SIG-M5 treated with dmso at 0.1 percent for 504 hours (cell line): Measurements from ENCODE around the gene FKBP15.
"Not testable (repeated sequence)": the region's sequence is repeated elsewhere in the genome, so short reads cannot be mapped to it uniquely, and the experiment has no call there.

Experiments
- DNase-seq: peaks from one replicate; lab custom pipeline; 2025; ENCODE audit not compliant: unreplicated experiment; lab: John Stamatoyannopoulos, UW

Gene FKBP15, protein sequence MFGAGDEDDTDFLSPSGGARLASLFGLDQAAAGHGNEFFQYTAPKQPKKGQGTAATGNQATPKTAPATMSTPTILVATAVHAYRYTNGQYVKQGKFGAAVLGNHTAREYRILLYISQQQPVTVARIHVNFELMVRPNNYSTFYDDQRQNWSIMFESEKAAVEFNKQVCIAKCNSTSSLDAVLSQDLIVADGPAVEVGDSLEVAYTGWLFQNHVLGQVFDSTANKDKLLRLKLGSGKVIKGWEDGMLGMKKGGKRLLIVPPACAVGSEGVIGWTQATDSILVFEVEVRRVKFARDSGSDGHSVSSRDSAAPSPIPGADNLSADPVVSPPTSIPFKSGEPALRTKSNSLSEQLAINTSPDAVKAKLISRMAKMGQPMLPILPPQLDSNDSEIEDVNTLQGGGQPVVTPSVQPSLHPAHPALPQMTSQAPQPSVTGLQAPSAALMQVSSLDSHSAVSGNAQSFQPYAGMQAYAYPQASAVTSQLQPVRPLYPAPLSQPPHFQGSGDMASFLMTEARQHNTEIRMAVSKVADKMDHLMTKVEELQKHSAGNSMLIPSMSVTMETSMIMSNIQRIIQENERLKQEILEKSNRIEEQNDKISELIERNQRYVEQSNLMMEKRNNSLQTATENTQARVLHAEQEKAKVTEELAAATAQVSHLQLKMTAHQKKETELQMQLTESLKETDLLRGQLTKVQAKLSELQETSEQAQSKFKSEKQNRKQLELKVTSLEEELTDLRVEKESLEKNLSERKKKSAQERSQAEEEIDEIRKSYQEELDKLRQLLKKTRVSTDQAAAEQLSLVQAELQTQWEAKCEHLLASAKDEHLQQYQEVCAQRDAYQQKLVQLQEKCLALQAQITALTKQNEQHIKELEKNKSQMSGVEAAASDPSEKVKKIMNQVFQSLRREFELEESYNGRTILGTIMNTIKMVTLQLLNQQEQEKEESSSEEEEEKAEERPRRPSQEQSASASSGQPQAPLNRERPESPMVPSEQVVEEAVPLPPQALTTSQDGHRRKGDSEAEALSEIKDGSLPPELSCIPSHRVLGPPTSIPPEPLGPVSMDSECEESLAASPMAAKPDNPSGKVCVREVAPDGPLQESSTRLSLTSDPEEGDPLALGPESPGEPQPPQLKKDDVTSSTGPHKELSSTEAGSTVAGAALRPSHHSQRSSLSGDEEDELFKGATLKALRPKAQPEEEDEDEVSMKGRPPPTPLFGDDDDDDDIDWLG

DNA sequence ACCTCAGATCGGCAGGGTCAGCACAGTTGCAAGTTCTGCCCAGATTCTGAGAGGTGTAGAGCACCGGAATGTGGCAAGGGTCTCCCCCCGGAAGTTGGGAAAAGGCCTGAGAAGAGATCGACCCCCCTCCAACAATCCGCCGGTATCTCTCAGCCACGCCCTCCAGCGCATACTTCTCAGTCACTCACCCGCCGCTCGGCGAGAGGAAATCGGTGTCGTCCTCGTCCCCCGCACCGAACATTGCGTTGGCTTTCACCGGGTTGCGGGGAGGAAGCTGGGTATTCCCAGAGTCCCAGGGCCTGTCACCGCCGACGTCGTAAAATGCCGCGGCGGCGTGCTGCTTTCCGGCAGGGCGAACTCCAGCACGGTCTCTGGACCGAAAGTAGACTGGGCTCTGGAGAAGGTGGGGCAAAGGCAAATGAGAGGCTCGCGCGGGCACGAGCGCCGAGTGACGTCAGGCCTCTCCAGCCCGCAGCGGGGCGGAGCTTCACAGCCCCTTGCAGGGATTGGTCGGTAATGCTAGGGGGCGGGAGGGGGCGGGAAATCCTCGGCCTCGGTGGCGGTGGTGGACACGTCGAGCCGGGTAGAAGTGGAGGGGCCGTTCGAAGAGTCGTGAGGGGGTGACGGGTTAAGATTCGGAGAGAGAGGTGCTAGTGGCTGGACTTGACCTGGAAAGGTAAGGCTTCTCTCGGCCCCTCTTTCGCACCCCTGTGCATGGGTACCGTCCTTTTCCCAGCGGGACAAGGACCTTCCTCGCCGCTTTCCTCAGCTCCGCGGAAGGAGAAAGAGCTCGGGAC lies at the start of gene FKBP15, which contains the start of gene SLC31A1:
TSS of gene FKBP15 (minus strand) at position 275 of the 797 bp plus-strand sequence. CDS start at position 241, 34 bp downstream.
TSS of gene SLC31A1 (plus strand) at position 542 of the 797 bp plus-strand sequence. CDS start 34,605 bp downstream, outside the sequence.
- peak; percentile 97 for DNase-seq

DNA sequence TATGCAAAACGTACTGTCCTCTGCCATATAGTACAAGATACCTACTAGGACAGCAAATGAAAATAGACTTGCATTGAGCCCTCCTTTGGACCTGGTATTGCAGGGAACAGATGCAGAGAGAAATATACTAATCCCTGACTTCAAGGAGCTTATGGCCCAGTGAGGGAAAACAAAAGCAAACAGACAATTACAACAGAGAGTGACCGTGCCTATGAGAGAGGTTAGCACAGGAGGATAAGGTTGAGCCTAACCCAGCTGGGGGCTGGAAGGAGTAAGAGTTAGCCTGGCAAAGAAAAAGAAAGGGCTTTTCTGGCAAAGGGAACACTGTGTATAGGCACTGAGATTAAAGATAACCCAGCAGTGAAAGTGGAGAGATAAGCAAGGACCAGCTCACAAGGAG lies 48.8 kb upstream of the FKBP15 start:
- no peak for DNase-seq

DNA sequence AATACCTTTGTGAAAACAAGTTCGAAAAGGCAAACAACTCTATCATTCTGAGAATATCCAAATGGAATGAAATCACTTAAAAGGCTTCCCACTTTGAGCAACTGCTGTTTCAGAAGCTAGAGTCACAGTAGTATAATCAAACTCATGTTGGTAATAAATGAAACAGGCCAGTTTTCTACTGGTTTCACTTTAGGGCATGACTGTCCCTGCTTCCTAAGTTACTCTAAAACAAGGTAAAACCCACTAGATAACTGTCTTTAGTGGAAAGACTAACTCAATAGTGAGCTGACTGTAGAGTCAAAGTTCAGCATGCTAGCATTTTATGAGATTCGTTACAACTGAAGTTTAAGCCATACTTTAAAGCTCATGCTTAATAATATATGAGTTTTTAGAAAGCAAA lies 48.3 kb upstream of the FKBP15 start:
- no peak for DNase-seq

DNA sequence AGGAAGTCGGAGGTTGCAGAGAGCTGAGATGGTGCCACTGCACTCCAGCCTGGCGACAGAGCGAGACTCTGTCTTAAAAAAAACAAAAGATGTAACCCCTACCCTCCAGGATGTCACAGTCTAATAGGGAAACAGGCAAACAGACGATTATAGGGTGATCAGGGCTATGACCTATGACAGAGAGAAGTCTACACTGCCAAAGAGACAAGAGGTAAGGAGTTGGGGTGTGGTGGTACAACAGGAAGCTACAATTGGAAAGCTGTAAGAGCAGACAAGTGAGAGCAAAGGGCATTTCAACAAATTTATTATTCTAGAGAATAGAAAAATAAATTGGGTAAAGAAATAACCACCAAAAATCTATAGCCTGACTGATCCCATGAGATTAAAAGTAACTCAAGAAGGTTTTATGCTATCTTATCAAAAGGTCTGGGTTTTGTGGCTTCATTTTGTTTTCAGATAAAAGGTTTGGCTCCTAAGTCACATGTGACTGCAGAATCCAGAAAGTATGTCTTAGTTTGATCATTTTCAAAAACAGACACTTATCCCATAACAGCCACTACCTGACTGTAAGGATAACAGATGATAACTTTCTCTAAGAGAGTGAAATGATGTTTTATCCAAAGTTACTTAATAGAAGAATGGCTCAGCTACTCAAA lies 47.0 kb upstream of the FKBP15 start:
- no peak for DNase-seq

DNA sequence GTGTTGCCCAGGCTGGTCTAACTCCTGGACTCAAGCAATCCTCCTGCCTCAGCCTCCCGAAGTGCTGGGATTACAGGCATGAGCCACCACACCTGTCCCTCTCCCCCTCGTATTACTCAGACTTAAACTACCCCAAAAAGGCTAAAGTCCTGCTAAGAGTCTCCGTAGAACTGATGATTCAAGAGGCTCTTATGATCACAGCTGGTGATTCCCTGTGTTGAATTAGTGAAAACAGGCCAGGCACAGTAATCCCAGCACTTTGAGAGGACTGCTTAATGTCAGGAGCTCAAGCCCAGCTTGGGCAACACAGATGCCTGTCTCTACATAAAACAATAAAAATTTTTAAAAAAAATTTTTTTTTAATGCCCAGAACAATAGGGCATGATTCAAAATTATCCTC lies 45.1 kb upstream of the FKBP15 start:
- no peak for DNase-seq

DNA sequence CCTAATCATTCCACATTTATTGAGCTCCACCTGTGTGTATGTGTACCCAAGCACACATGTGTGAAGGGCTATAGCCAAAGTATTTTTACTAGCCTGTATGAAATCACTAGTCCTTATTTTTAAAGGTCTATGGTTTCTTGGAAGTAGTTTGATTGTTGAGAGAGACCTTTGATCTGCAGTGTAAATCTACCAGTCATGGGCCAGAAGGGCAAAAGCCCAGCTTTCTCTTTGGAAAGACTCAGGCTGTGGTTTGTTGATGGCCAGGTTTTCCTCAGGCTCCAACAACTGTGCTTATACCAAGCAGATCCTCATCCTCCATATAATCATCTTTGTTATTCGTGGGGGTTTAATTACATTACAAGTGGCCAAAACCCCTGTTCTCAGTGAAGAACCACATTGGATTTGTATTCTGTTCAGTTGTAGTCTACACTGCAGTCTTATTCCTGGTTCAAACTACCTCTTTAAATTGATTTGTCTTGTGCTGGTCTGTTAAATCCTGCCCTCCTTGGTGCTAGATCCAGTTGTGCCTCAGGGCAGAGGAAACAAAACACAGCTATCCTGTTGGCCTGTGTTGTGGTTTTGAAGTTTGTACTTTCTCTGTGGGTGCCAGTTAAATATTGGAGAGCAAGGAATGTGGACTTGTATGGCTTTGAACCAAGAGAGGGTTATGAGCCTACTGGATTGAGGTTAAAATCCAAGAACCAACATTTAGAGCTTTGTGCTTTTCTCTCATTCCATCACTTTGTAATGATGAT lies 41.0 kb upstream of the FKBP15 start:
- DNase-seq: no peak

DNA sequence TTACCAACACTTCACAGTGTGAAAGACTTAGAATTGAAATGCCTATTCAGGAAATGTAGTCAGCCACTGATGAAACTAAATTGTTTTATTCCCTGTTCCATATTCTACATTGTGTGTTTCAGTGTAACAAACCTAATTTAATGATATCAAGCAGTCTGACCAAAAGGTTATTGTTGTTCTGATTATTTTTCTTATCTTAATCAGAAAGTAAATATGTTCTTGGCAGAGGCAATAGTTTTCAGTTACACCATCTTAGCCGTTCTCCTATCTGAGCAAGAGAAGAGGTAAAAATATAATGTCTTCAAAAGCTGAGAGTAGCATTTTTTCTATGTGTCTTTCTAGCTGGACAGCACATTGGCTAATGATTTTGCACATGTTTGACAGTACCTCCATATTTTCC lies 37.2 kb upstream of the FKBP15 start:
- DNase-seq: no peak

DNA sequence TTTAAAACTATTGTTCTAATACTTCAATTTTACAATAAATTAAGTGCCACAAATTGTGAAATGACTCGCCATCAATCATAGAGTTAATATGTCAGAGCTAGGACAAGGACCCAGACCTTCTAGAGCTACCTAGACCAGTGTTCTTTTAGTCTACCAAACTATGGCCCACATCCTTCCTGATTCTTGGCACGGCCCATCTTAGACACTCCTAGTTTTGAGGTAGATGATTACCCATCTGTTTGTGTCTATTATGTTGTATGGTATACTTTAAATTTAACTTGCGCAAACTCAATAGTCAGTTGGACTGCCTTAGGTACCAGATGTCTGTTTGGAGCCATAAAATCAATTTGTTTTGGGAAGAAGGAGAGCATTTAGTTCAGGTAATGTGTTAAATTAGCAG lies 36.8 kb upstream of the FKBP15 start:
- DNase-seq: no peak

DNA sequence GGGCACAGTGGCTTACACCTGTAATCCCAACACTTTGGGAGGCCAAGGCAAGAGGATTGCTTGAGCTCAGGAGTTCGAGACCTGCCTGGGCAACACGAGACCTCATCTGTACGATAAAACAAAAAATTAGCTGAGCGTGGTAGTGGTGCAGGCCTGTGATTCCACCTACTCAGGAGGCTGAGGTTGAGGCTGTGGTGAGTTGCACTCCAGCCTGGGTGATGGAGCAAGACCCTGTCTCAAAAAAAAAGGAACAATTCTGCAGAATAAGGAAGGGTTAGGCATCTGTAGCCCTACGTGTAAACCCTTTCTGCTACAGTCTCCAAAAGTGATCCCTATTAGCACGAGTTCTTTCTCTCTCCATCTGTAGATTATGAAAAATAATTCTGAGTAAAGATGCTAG lies 34.4 kb upstream of the FKBP15 start:
- DNase-seq: peak; percentile 7

DNA sequence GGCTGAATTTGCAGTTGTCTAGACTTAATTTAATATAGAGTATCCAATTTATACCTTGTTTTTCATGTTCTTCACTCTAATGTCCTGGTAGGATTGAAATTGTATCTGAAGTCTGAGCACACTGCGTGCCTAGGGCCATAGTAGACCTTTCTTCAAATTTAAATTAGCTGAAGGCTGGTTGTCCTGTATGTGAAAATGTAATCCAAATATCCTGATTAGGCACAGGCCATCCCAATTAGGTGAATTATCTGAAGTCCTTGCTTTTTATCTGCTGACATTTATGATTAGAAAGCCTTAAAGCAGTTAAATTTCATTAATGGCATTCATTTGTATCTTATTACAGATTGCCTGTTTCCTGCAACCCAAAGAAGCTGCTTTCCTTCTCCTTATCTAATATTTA lies 33.9 kb upstream of the FKBP15 start:
- no peak for DNase-seq

DNA sequence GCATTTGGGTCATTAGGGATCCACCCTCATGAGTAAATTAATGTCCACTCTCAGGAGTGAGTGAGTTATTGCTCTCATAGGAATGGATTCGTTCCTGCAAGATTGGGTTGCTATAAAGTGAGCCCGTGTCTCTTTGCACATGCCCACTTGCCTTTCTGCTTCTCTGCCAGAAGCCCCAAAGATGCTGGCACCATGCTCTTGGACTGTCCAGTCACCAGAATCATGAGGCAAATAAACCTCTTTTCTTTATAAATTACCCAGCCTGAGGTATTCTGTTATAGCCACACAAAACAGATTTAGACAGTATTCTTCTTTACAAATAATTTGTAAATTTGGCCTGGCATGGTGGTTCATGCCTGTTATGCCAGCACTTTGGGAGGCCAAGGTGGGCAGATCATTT lies 29.7 kb upstream of the FKBP15 start:
- no peak for DNase-seq

DNA sequence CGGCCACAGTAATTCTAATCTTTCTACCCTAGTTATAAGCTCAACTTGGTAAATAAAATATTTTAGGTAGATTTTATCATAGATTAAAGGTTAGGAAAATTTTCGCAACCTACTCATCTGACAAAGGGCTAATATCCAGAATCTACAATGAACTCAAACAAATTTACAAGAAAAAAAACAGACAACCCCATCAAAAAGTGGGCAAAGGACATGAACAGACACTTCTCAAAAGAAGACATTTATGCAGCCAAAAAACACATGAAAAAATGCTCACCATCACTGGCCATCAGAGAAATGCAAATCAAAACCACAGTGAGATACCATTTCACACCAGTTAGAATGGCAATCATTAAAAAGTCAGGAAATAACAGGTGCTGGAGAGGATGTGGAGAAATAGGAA lies 28.6 kb upstream of the FKBP15 start:
- DNase-seq: not testable (repeated sequence)

DNA sequence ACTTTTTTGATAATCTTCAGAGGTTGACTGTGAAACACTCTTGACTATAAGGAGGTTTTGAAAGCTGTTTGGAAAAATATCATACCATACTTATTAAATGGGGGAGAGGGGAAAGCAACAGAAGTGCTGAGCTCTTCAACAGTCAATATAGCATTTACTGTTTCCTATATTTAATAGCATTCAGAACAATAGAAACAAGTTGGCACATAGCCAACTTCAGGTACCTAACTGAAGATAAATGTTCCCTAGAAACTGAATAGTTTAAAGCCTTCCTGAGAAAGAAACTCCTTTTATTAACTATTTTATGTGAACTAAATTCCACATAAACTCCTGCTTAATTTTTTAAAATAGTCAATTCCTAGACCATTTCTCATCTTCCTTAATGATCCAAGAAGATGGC lies 26.6 kb upstream of the FKBP15 start:
- DNase-seq: no peak

DNA sequence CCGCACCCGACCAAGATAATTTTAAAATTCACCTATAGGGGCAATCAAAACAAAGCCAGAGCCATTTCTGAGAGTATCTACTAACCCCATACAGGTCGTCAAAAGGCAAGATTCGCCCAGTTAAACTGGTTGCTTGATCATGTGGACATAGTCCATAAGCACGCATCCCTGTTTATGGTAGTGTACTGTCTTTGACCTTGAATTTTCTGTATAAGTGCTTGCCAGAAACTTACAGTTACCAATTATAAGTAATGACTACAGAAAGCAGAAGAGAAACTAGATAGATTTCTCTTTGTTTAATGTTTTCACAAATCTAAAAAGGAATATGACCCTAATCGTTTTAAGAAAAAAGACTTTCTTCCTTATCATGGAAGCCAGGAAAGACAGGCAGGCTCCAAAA lies 25.9 kb upstream of the FKBP15 start:
- peak; percentile 6 for DNase-seq

DNA sequence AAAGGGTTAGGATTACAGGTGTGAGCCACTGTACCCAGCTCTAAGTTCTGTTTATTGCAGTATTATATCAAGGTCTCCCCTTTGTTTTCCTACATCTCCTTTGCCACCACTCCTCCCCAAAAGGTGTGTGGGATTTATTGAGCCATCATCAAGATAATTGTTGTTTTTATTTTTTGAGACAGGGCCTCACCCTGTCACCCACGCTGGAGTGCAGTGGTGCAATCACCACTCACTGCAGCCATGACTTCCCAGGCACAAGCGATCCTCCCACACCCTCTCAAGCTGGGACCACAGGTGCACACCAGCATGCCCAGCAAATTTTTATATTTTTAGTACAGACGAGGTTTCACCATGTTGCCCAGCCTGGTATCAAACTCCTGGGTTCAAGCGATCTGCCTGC lies 24.8 kb upstream of the FKBP15 start:
- no peak for DNase-seq

DNA sequence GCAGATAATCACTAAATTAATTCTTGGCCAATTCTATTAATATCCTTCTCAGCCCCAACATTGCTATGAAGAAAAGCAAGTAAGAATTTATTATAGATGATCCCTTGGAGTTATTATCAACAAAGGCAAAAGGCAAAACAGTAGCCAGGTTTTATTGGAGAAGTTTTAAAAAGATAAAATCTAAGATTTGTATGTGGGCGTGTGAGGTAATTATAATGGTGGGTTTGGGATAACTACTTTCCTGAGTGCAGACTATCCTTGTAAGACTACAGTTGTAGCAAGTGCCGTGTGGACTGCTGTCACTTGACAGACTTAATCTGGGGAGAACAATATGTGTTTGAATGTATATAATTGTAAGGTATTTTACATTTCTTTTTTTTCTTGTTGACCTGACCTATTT lies 23.5 kb upstream of the FKBP15 start:
- DNase-seq: no peak

DNA sequence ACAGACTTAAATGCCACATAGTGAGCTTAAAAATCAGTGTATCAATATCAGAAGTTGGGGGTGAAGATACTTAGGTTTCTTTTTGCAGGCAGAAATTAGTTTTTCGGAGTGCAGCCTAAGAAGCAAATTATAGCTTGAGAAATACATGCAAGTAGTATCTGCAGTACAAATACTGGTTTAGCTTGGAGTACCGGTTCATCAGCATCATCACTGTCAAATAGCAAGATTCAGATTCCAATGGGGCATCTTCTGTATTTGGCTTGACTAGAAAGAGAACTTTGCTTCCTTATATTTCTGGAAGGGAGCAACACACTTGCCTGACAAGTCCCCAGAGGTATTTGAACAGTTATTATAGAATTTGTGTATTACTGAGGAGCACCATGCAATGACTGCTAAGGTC lies 20.1 kb upstream of the FKBP15 start:
- DNase-seq: peak; percentile 6

DNA sequence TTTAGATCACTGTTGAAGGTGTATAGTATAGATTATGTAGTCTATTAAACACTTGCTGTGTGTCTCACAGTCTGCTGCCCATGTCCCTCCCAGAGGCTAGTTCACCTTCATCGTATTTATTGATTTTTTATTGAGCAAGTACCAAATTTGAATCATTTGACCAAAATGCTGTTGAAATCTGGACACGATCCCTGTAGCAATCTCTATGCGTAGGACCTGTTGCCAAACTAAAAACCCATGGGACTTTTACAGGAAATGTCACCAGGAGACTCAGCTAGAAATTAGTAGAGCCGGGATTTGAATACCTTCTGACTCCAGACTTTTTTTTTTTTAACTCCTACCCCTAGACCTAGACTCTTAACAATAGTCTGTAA lies 17.8 kb upstream of the FKBP15 start:
- DNase-seq: no peak

DNA sequence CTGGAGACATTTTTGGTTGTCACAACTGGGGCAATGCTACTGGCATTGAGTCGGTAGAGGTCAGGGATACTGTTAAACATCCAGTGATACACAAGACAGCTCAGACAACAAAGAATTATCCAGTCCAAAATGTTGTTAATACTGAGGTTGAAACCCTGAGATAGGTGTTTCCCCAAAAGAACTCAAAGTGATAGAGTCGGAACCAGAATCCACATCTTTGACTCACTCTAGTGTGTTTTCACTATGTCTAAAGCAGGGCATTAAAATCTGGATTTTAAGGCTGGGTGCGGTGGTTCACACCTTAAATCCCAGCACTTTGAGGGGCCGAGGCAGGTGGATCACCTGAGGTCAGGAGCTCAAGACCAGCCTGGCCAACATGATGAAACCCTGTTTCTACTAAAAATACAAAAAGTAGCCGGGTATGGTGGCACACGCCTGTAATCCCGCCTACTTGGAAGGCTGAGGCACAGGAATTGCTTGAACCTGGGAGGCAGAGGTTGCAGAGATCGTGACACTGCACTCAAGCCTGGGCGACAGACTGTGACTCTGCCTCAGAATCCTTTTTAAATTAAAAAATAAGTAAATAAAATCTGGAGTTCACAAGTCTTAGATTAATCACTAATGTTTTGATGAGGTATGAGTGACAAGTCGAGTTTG lies 17.3 kb upstream of the FKBP15 start:
- no peak for DNase-seq
